Nephron (organoid): ENCODE results near the gene ARMC9.

Source experiments
- H3K27ac Mint-ChIP-seq, 3 experiments: 2 replicates each; pipeline ENCODE4 v1.8.0; 2020; ENCODE audit warnings: mixed read lengths in 3 of 3, mild to moderate bottlenecking in 2 of 3, moderate library complexity in 1 of 3
- H3K27me3 Mint-ChIP-seq: 2 replicates; pipeline ENCODE4 v1.8.0; 2021; ENCODE audit warnings: low read depth, mild to moderate bottlenecking, moderate library complexity, mixed read lengths
- H3K36me3 Mint-ChIP-seq: 2 replicates; pipeline ENCODE4 v1.8.0; 2020; ENCODE audit warnings: low read depth, mixed read lengths
- H3K4me1 Mint-ChIP-seq: 2 replicates; pipeline ENCODE4 v1.8.0; 2020; ENCODE audit warnings: mixed read lengths
- H3K4me3 Mint-ChIP-seq, 3 experiments: 2 replicates each; pipeline ENCODE4 v1.8.0; 2020; ENCODE audit warnings: mild to moderate bottlenecking in 3 of 3, mixed read lengths in 3 of 3, moderate library complexity in 2 of 3
- H3K9me3 Mint-ChIP-seq: 2 replicates; pipeline ENCODE4 v1.8.0; 2020; ENCODE audit warnings: mixed read lengths
- CTCF ChIP-seq, 3 experiments: fragments of 200-600 bp; sonication (generic); IDR thresholded peaks; one replicate each; pipeline ENCODE4 v1.5.0; 2021; ENCODE audit warnings: antibody characterized with exemption in 3 of 3; ENCODE audit not compliant: unreplicated experiment in 3 of 3

Gene ARMC9

GRCh38 chr2:231181860-231182512, 16.4 kb upstream of the ARMC9 start:
- no peak overlapping the region for H3K27ac Mint-ChIP-seq
- H3K9me3 Mint-ChIP-seq: no peaks in the 10 kb centered on the region
- peaks cover 10% of the 10 kb centered on the region for H3K36me3 Mint-ChIP-seq
- peaks cover 8% of the 10 kb centered on the region for H3K27me3 Mint-ChIP-seq
- H3K4me3 Mint-ChIP-seq: no peak overlapping the region
- no peak for TF ChIP-seq CTCF (IDR thresholded peaks at IDR 0.05; ENCODE audit: unreplicated experiment in 3 of 3)
- no peaks in the 10 kb centered on the region for H3K4me1 Mint-ChIP-seq

GRCh38 chr2:231182513-231182899, 15.9 kb upstream of the ARMC9 start:
- no peak for TF ChIP-seq CTCF (IDR thresholded peaks at IDR 0.05; ENCODE audit: unreplicated experiment in 3 of 3)
- no peak overlapping the region for H3K27ac Mint-ChIP-seq
- H3K27me3 Mint-ChIP-seq: peaks cover 8% of the 10 kb centered on the region
- H3K36me3 Mint-ChIP-seq: peaks cover 5% of the 10 kb centered on the region
- no peaks in the 10 kb centered on the region for H3K9me3 Mint-ChIP-seq
- H3K4me1 Mint-ChIP-seq: peaks cover 3% of the 10 kb centered on the region
- no peak overlapping the region for H3K4me3 Mint-ChIP-seq

GRCh38 chr2:231183851-231184250, 14.6 kb upstream of the ARMC9 start:
- no peaks in the 10 kb centered on the region for H3K9me3 Mint-ChIP-seq
- H3K27me3 Mint-ChIP-seq: peaks cover 8% of the 10 kb centered on the region
- no peak for TF ChIP-seq CTCF (IDR thresholded peaks at IDR 0.05; ENCODE audit: unreplicated experiment in 3 of 3)
- H3K36me3 Mint-ChIP-seq: peaks cover 3% of the 10 kb centered on the region
- no peak overlapping the region for H3K4me3 Mint-ChIP-seq
- H3K27ac Mint-ChIP-seq: no peak overlapping the region
- H3K4me1 Mint-ChIP-seq: peaks cover 13% of the 10 kb centered on the region

GRCh38 chr2:231184319-231184718, 14.1 kb upstream of the ARMC9 start:
- Mint-ChIP-seq H3K27ac (no peak overlapping the region), H3K9me3 (no peaks in the 10 kb centered on the region), H3K4me3 (no peak overlapping the region), H3K36me3 (no peaks in the 10 kb centered on the region), H3K27me3 (peaks cover 8% of the 10 kb centered on the region), H3K4me1 (peaks cover 14% of the 10 kb centered on the region)
- no peak for TF ChIP-seq CTCF (IDR thresholded peaks at IDR 0.05; ENCODE audit: unreplicated experiment in 3 of 3)

- Mint-ChIP-seq H3K4me3 (no peak overlapping the region), H3K36me3 (no peaks in the 10 kb centered on the region), H3K27me3 (peaks cover 8% of the 10 kb centered on the region), H3K27ac (no peak overlapping the region), H3K4me1 (peaks cover 19% of the 10 kb centered on the region), H3K9me3 (no peaks in the 10 kb centered on the region)
- TF ChIP-seq CTCF (IDR thresholded peaks at IDR 0.05; ENCODE audit: unreplicated experiment in 3 of 3): no peak
Measured at GRCh38 chr2:231185050-231185725, 13.2 kb upstream of the ARMC9 start.

- peaks cover 8% of the 10 kb centered on the region for H3K27me3 Mint-ChIP-seq
- TF ChIP-seq CTCF (IDR thresholded peaks at IDR 0.05; ENCODE audit: unreplicated experiment in 3 of 3): no peak
- H3K27ac Mint-ChIP-seq: no peak overlapping the region
- H3K4me3 Mint-ChIP-seq: no peak overlapping the region
- H3K4me1 Mint-ChIP-seq: peaks cover 23% of the 10 kb centered on the region
- H3K36me3 Mint-ChIP-seq: no peaks in the 10 kb centered on the region
- no peaks in the 10 kb centered on the region for H3K9me3 Mint-ChIP-seq
Measured at GRCh38 chr2:231185886-231186285, 12.5 kb upstream of the ARMC9 start.
